ENCODE data around the gene CNOT10. TPM values are rescaled to one million over a fixed set of nuclear protein-coding genes. Genes with fewer than 3 reads are reported as not detected.
A peak's percentile ranks its signal among the peaks of the same experiment; 100 is the strongest.

Gene CNOT10
- total RNA-seq, 1 experiment from 2014 or later, result 26.1 TPM

DNA sequence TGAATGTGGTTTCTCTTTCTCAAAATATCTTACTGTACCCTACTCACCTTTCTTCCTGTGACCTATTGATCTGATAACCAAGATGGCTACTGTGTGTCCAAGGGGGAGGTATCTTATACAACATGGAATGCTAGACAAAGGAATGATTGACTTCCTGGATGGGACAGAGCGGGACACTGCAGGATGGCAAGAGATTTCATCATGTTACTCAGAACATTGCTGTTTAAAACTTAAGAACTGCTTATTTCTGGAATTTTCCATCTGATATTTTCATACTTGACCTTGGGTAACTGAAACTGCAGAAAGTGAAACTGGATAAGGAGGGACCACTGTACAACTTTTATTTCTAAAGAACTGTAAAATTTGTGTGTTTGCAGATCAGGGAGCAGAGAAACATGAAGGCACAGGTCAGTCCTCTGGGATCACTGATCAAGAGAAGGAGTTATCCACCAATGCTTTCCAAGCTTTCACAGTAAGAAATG, 18.5 kb downstream of the CNOT10 start:
- no peaks in the 10 kb centered on the region; the same call in 1 of the 2 replicates for H3K36me3 ChIP-seq (ENCODE audit: control insufficient read depth, insufficient read depth, low read length)
- no peaks in the 10 kb centered on the region for H3K9me3 ChIP-seq (ENCODE audit: control insufficient read depth, insufficient read depth, low read depth, low read length)
- peak overlapping the region; percentile 44; the same call in 1 of the 2 replicates for H3K27ac ChIP-seq (ENCODE audit: low read length)
- H3K4me3 ChIP-seq (ENCODE audit: low read depth in 2 of 2, low read length in 2 of 2), result no peak overlapping the region
- ChIA-PET POLR2A (no interaction called here), CTCF (no interaction called here)
- TF ChIP-seq POLR2AphosphoS5 (IDR thresholded peaks at IDR 0.05; ENCODE audit: low read depth, low read length), result no peak
- TF ChIP-seq, protein P1, sequence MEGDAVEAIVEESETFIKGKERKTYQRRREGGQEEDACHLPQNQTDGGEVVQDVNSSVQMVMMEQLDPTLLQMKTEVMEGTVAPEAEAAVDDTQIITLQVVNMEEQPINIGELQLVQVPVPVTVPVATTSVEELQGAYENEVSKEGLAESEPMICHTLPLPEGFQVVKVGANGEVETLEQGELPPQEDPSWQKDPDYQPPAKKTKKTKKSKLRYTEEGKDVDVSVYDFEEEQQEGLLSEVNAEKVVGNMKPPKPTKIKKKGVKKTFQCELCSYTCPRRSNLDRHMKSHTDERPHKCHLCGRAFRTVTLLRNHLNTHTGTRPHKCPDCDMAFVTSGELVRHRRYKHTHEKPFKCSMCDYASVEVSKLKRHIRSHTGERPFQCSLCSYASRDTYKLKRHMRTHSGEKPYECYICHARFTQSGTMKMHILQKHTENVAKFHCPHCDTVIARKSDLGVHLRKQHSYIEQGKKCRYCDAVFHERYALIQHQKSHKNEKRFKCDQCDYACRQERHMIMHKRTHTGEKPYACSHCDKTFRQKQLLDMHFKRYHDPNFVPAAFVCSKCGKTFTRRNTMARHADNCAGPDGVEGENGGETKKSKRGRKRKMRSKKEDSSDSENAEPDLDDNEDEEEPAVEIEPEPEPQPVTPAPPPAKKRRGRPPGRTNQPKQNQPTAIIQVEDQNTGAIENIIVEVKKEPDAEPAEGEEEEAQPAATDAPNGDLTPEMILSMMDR (IDR thresholded peaks at IDR 0.05), result no peak
- TF ChIP-seq, protein P2, sequence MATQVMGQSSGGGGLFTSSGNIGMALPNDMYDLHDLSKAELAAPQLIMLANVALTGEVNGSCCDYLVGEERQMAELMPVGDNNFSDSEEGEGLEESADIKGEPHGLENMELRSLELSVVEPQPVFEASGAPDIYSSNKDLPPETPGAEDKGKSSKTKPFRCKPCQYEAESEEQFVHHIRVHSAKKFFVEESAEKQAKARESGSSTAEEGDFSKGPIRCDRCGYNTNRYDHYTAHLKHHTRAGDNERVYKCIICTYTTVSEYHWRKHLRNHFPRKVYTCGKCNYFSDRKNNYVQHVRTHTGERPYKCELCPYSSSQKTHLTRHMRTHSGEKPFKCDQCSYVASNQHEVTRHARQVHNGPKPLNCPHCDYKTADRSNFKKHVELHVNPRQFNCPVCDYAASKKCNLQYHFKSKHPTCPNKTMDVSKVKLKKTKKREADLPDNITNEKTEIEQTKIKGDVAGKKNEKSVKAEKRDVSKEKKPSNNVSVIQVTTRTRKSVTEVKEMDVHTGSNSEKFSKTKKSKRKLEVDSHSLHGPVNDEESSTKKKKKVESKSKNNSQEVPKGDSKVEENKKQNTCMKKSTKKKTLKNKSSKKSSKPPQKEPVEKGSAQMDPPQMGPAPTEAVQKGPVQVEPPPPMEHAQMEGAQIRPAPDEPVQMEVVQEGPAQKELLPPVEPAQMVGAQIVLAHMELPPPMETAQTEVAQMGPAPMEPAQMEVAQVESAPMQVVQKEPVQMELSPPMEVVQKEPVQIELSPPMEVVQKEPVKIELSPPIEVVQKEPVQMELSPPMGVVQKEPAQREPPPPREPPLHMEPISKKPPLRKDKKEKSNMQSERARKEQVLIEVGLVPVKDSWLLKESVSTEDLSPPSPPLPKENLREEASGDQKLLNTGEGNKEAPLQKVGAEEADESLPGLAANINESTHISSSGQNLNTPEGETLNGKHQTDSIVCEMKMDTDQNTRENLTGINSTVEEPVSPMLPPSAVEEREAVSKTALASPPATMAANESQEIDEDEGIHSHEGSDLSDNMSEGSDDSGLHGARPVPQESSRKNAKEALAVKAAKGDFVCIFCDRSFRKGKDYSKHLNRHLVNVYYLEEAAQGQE (IDR thresholded peaks at IDR 0.05; ENCODE audit: insufficient read depth in 1 of 2, low read depth in 2 of 2, low read length in 1 of 2), result no peak
- no peaks in the 10 kb centered on the region for H3K27me3 ChIP-seq (ENCODE audit: control insufficient read depth, insufficient read depth, low read length)
- no peaks in the 10 kb centered on the region; the same call in 1 of the 2 replicates for H3K4me1 ChIP-seq (ENCODE audit: control insufficient read depth, insufficient read depth, low read length)
- in situ Hi-C loops (cut with HindIII; ENCODE audit: low pct_unique_long_range_greater_than_20kb, low sequenced_read_pairs), result no loop called here
- intact Hi-C loops (cut with micrococcal nuclease; ENCODE audit: unreplicated experiment), result no loop called here
- no TSS peak for BruUV-seq (replicated peaks)
- no peak for DNase-seq (ENCODE audit: low read depth, low spot score)
- ATAC-seq, result no peak

DNA sequence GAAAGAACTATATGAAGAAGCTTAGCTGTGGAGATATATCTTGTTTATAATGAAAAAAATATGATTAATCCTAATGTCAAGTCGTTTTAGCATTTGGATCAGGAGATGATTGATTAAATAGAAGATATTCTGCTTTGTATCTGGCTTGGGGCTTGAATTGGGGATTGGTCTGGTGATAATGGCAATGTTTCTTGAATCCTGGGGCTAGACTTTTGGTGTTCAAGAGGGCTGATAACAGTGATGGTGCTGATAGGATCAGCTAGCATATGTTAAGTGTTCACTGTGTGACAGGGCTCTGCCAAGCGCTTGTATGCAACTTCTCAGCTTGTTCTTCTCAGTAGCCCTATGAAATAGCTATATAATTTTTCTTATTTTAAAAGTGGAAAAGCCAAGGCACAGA, 20.2 kb downstream of the CNOT10 start:
- Histone ChIP-seq H3K9me3 (ENCODE audit: control insufficient read depth, insufficient read depth, low read depth, low read length) (no peaks in the 10 kb centered on the region), H3K4me3 (ENCODE audit: low read depth in 2 of 2, low read length in 2 of 2) (no peak overlapping the region), H3K4me1 (ENCODE audit: control insufficient read depth, insufficient read depth, low read length) (no peaks in the 10 kb centered on the region; the same call in 1 of the 2 replicates), H3K27me3 (ENCODE audit: control insufficient read depth, insufficient read depth, low read length) (no peaks in the 10 kb centered on the region), H3K36me3 (ENCODE audit: control insufficient read depth, insufficient read depth, low read length) (no peaks in the 10 kb centered on the region; the same call in 1 of the 2 replicates), H3K27ac (ENCODE audit: low read length) (no peak overlapping the region)
- POLR2A ChIA-PET, result interaction anchor here (0.6 kb wide), 1 partner anchor 211 kb away, joined by 3 read pairs; no protein-coding TSS in a partner anchor
- in situ Hi-C loops (cut with HindIII; ENCODE audit: low pct_unique_long_range_greater_than_20kb, low sequenced_read_pairs), result no loop called here
- CTCF ChIA-PET, result no interaction called here
- intact Hi-C loops (cut with micrococcal nuclease; ENCODE audit: unreplicated experiment), result no loop called here
- no TSS peak for BruUV-seq (replicated peaks)
- no peak for ATAC-seq
- DNase-seq (ENCODE audit: low read depth, low spot score), result no peak
- TF ChIP-seq SIN3A (IDR thresholded peaks at IDR 0.05; ENCODE audit: borderline replicate concordance, insufficient read depth, low read depth, low read length) (no peak), POLR2AphosphoS5 (IDR thresholded peaks at IDR 0.05; ENCODE audit: low read depth, low read length) (no peak), TCF7L2 (IDR thresholded peaks at IDR 0.05; ENCODE audit: low read depth, low read length) (no peak)
- TF ChIP-seq, protein P1 (IDR thresholded peaks at IDR 0.05), result no peak
- TF ChIP-seq, protein P2 (IDR thresholded peaks at IDR 0.05; ENCODE audit: insufficient read depth in 1 of 2, low read depth in 2 of 2, low read length in 1 of 2), result no peak

Data from Panc1 (cell line).